Suprapubic skin (tissue), 4 donors: ENCODE measurements around the gene SEZ6L.

Experiments
- POLR2A ChIP-seq, 2 donors: fragments of 450-650 bp; IDR thresholded peaks; one replicate each; pipeline ENCODE4 v1.6.1; 2017; ENCODE audit warnings: antibody characterized with exemption in 2 of 2, mild to moderate bottlenecking in 2 of 2, moderate library complexity in 2 of 2
- POLR2AphosphoS5 ChIP-seq, 3 donors: sonication (generic); formaldehyde crosslinking; IDR thresholded peaks; one replicate each; pipeline ENCODE4 v1.6.1; 2017; ENCODE audit warnings: antibody characterized with exemption in 3 of 3
- TF ChIP-seq, protein P1 (sequence below), 2 donors: fragments of 200-600 bp in 1 of 2; fragments of 450-650 bp in 1 of 2; sonication (generic) in 1 of 2; IDR thresholded peaks; one replicate each; pipeline ENCODE4 v1.5.1; 2016 to 2019; ENCODE audit warnings: antibody characterized with exemption in 2 of 2, mild to moderate bottlenecking in 1 of 2, moderate library complexity in 1 of 2

DNA sequence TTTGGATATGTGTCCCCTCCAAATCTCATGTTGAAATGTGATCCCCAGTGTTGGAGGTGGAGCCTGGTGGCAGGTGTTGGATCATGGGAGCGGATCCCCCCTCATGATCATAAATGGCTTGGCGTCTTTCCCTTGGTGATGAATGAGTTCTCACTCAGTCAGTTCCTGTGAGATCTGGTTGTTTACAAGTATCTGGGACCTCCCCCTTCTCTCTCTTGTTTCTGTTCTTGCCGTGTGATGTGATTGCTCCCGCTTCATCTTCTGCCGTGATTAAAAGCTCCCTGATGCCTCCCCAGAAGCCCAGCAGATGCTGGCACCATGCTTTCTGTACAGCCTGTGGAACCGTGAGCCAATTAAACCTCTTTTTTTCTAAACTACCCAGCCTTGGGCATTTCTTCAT, 102.2 kb downstream of the SEZ6L start:
- TF ChIP-seq POLR2A (IDR thresholded peaks at IDR 0.05) (no peak), POLR2AphosphoS5 (IDR thresholded peaks at IDR 0.05) (no peak)
- TF ChIP-seq, protein P1, sequence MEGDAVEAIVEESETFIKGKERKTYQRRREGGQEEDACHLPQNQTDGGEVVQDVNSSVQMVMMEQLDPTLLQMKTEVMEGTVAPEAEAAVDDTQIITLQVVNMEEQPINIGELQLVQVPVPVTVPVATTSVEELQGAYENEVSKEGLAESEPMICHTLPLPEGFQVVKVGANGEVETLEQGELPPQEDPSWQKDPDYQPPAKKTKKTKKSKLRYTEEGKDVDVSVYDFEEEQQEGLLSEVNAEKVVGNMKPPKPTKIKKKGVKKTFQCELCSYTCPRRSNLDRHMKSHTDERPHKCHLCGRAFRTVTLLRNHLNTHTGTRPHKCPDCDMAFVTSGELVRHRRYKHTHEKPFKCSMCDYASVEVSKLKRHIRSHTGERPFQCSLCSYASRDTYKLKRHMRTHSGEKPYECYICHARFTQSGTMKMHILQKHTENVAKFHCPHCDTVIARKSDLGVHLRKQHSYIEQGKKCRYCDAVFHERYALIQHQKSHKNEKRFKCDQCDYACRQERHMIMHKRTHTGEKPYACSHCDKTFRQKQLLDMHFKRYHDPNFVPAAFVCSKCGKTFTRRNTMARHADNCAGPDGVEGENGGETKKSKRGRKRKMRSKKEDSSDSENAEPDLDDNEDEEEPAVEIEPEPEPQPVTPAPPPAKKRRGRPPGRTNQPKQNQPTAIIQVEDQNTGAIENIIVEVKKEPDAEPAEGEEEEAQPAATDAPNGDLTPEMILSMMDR (IDR thresholded peaks at IDR 0.05): no peak
